ENCODE data around the gene AUNIP. TPM values are rescaled to one million over a fixed set of nuclear protein-coding genes. Genes with fewer than 3 reads are reported as not detected.

AUNIP gene
- total and polyA plus RNA-seq, 3 experiments from 2014 or later, result 7.3 to 7.4 TPM; not detected in 1

DNA sequence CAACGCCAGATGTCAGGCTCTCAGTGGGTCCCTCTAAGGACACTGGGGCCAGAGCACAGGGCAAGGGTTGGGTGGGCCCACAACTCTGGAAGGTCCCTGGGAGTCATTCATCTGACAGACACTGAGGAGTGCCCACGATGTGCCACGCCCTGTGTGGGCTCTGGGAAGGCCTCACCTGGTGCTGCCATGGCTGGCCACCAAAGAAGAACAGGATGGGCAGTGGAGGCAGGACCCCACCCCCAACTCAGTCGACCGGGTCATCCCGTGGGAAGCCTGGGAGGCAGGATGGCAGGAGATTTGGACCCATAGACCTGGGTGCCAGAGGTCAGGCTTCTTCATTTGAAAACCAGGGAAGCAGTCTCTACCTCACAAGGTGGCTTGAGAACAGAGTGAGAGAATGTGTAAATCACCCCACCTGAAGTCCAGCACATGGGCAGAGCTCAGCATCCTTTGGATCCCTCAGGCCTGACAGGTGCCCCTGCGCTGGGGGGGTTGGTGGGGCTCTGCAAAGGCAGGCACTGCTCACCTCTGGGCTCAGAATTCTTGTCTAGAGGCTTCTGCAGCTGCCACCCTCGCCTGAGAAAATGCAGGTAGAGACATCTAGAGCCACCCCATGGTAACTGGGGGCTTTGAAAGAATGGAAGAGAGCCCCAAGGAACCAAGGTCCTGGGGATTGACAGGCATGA, 60.4 kb downstream of the AUNIP start:
- Mint-ChIP-seq H3K4me1 (peaks cover 44 to 68% (median 55%) of the 10 kb centered on the region in 3 donors), H3K9me3 (no peaks in the 10 kb centered on the region), H3K4me3 (peak overlapping the region; percentile 67 to 89 (median 76)), H3K27ac (peak overlapping the region in 6 of 8 donors; percentile 49 to 95 (median 73)), H3K27me3 (peaks cover 0 to 3% of the 10 kb centered on the region in 2 donors), H3K36me3 (no peaks in the 10 kb centered on the region)
- no peaks in the 10 kb centered on the region for H3K27me3 ChIP-seq (ENCODE audit: insufficient read depth, low read length, poor library complexity, severe bottlenecking)
- DNase-seq, result no peak
- no peaks in the 10 kb centered on the region for H3K9me3 ChIP-seq (ENCODE audit: low read length)
- H3K27ac ChIP-seq (ENCODE audit: low read depth, low read length), result no peak overlapping the region
- POLR2A ChIA-PET, result interaction anchor here (0.6 to 1.3 kb wide), 4 partner anchors 24 to 191 kb away, joined by 3 to 5 read pairs (median 4); no protein-coding TSS in a partner anchor
- H3K4me3 ChIP-seq (ENCODE audit: low read length), result no peak overlapping the region
- peaks cover 69% of the 10 kb centered on the region for H3K4me1 ChIP-seq (ENCODE audit: insufficient read depth, low read length)
- CTCF ChIA-PET, result interaction anchor here (0.9 to 2.8 kb wide), 10 partner anchors 10 to 249 kb away, joined by 3 to 18 read pairs (median 4); no protein-coding TSS in a partner anchor
- no peaks in the 10 kb centered on the region for H3K36me3 ChIP-seq (ENCODE audit: insufficient read depth, low read length)

DNA sequence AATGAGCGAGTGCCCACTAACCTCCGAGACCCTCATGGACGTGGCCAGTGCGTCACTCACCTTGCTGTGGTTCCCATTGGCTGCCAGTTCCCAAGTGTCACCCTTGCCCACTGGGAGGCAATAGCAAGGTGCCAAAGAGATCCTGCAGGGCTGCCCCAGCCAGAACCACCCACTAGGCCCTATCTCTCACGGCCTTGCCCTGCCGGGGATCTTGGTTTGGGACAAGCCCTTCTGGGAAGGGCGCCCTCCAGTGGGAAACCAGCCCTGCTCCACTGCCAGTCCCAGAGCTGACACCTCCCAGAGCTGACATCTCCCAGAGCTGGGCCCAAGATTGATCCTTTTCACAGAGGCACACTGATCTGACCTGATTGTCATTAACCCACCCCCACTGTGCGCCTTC, 61.3 kb downstream of the AUNIP start:
- Histone ChIP-seq H3K36me3 (ENCODE audit: insufficient read depth, low read length) (no peaks in the 10 kb centered on the region), H3K4me3 (ENCODE audit: low read length) (no peak overlapping the region), H3K4me1 (ENCODE audit: insufficient read depth, low read length) (peaks cover 65% of the 10 kb centered on the region), H3K27me3 (ENCODE audit: insufficient read depth, low read length, poor library complexity, severe bottlenecking) (no peaks in the 10 kb centered on the region), H3K9me3 (ENCODE audit: low read length) (no peaks in the 10 kb centered on the region), H3K27ac (ENCODE audit: low read depth, low read length) (no peak overlapping the region)
- peaks cover 42 to 64% (median 51%) of the 10 kb centered on the region in 3 donors for H3K4me1 Mint-ChIP-seq
- peaks cover 0 to 3% of the 10 kb centered on the region in 2 donors for H3K27me3 Mint-ChIP-seq
- peak overlapping the region in 5 of 8 donors; percentile 28 to 95 (median 73) for H3K27ac Mint-ChIP-seq
- ChIA-PET POLR2A (interaction anchor here (1.3 kb wide), 1 partner anchor 179 kb away, joined by 5 read pairs; no protein-coding TSS in a partner anchor), CTCF (interaction anchor here (0.8 to 2.8 kb wide), 13 partner anchors 11 to 277 kb away, joined by 3 to 18 read pairs (median 4); no protein-coding TSS in a partner anchor)
- H3K36me3 Mint-ChIP-seq, result no peaks in the 10 kb centered on the region
- H3K4me3 Mint-ChIP-seq, result peak overlapping the region in 4 of 7 donors; percentile 34 to 67 (median 44)
- H3K9me3 Mint-ChIP-seq, result no peaks in the 10 kb centered on the region
- no peak for DNase-seq

DNA sequence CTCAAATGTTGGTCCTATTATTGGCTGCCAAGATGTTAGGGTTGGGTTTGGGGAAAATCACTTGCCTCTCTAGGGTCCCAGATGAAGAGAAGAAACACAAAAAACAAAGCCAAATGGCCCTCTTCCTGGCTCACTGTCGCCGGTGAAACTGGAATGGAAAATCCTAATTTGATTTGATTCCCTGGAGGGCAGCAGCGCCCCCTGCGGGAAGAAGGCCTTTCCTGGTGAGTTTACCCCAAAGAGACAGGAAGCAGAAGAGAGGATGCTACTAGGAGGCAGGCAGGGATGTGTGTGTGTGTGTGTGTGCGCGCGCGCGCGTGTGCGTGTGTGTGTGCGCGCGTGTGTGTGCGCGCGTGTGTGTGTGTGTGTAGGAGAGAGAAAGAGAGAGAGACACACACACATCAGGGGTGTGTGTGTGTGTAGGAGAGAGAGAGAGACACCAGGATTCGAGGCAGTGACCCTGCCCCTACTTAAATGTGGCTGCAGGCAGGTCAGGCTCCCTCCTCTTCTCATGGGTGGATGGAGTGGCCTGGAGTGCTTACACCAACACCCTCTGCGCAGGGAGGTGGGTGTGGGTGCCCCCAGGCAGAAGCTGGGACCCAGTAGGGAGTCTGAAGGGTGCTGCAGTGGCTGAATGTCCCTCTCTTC, 62.3 kb downstream of the AUNIP start:
- Mint-ChIP-seq H3K9me3 (no peaks in the 10 kb centered on the region), H3K36me3 (peaks cover 0 to 2% (median 0%) of the 10 kb centered on the region in 3 donors), H3K27ac (peak overlapping the region; percentile 73 to 95 (median 90)), H3K4me1 (peaks cover 35 to 57% (median 41%) of the 10 kb centered on the region in 3 donors), H3K27me3 (peaks cover 0 to 3% of the 10 kb centered on the region in 2 donors), H3K4me3 (peak overlapping the region; percentile 59 to 81 (median 71))
- no peaks in the 10 kb centered on the region for H3K27me3 ChIP-seq (ENCODE audit: insufficient read depth, low read length, poor library complexity, severe bottlenecking)
- peak overlapping the region; percentile 42 for H3K4me3 ChIP-seq (ENCODE audit: low read length)
- ChIA-PET POLR2A (no interaction called here), CTCF (interaction anchor here (0.9 to 2.8 kb wide), 16 partner anchors 11 to 292 kb away, joined by 3 to 18 read pairs (median 4); no protein-coding TSS in a partner anchor)
- H3K36me3 ChIP-seq (ENCODE audit: insufficient read depth, low read length), result no peaks in the 10 kb centered on the region
- DNase-seq, result peak; percentile 71 to 87 (median 75)
- H3K9me3 ChIP-seq (ENCODE audit: low read length), result no peaks in the 10 kb centered on the region
- H3K27ac ChIP-seq (ENCODE audit: low read depth, low read length), result peak overlapping the region; percentile 3
- peaks cover 55% of the 10 kb centered on the region for H3K4me1 ChIP-seq (ENCODE audit: insufficient read depth, low read length)

DNA sequence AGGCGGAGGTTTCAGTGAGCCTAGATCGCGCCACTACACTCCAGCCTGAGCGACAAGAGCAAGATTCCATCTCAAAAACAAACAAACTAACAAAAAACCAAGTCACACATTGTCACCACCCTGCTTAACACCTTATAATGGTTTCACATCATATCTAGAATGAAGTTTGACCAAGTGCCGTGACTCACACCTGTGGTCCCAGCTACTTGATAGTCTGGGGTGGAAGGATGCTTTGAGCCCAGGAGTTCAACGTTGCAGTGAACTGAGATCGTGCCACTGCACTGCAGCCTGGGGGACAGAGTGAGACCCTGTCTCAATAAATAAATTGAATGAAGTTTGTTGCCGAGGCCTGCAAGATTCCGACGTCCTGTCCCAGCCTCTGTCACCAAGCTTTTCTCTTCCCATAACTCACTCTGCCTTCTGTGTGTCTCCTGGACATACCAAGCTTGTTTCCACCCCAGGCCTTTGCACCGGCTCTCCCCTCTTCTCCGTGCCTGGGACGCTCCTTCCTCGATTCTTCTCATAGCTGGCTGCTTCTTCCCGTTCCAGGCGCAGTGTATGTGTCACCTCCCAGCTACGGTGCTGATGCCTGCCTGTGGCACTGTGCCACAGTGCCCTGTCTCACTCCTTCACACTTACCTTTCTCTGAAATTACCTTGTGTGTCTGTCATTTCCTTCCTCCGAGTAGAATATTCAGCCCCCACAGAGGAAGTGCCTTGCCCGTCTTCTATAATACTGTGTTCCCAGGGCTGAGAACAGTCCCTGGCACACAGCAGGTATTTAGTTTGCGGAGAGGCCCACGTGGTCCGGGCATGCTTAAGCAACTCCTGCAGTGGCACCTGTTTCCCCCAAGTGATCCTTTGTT, 63.1 kb downstream of the AUNIP start:
- H3K4me1 Mint-ChIP-seq, result peaks cover 35 to 53% (median 41%) of the 10 kb centered on the region in 3 donors
- peak overlapping the region; percentile 73 to 95 (median 90) for H3K27ac Mint-ChIP-seq
- peaks cover 0 to 2% (median 0%) of the 10 kb centered on the region in 3 donors for H3K36me3 Mint-ChIP-seq
- CTCF ChIA-PET, result interaction anchor here (0.7 to 2.8 kb wide), 21 partner anchors 9 to 291 kb away, joined by 3 to 8 read pairs (median 3); partner anchors contain the start of gene MTFR1L
- H3K9me3 Mint-ChIP-seq, result no peaks in the 10 kb centered on the region
- POLR2A ChIA-PET, result interaction anchor here (0.6 to 1.2 kb wide), 2 partner anchors 21 to 197 kb away, joined by 3 to 4 read pairs; no protein-coding TSS in a partner anchor
- Histone ChIP-seq H3K27ac (ENCODE audit: low read depth, low read length) (peak overlapping the region; percentile 3), H3K27me3 (ENCODE audit: insufficient read depth, low read length, poor library complexity, severe bottlenecking) (no peaks in the 10 kb centered on the region), H3K4me3 (ENCODE audit: low read length) (peak overlapping the region; percentile 42), H3K4me1 (ENCODE audit: insufficient read depth, low read length) (peaks cover 49% of the 10 kb centered on the region), H3K9me3 (ENCODE audit: low read length) (no peaks in the 10 kb centered on the region), H3K36me3 (ENCODE audit: insufficient read depth, low read length) (no peaks in the 10 kb centered on the region)
- peaks cover 0 to 3% of the 10 kb centered on the region in 2 donors for H3K27me3 Mint-ChIP-seq
- H3K4me3 Mint-ChIP-seq, result peak overlapping the region; percentile 59 to 81 (median 71)
- peak in 4 of 5 donors; percentile 14 to 60 (median 39) for DNase-seq

DNA sequence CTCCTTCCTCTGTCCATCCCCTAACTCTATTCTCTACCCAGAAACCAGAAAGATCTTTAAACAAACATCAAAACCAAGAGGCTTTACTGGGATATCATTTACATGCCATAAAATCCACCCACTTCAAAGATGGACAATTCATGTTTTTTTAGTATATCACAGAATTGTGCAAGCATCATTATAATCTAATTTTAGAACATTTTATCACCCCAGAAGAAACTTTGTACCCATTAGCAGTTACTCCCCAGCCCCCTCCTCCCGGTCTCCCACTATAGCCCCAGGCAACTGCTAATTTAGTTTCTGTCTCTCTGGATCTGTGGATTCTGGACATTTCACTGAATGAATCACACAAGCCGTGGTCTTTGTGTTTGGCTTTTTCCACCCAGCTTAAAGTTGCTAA, 64.0 kb downstream of the AUNIP start:
- Histone ChIP-seq H3K4me1 (ENCODE audit: insufficient read depth, low read length) (peaks cover 42% of the 10 kb centered on the region), H3K4me3 (ENCODE audit: low read length) (no peak overlapping the region), H3K27me3 (ENCODE audit: insufficient read depth, low read length, poor library complexity, severe bottlenecking) (no peaks in the 10 kb centered on the region), H3K9me3 (ENCODE audit: low read length) (no peaks in the 10 kb centered on the region), H3K27ac (ENCODE audit: low read depth, low read length) (no peak overlapping the region), H3K36me3 (ENCODE audit: insufficient read depth, low read length) (no peaks in the 10 kb centered on the region)
- Mint-ChIP-seq H3K9me3 (no peaks in the 10 kb centered on the region), H3K4me1 (peaks cover 29 to 45% (median 33%) of the 10 kb centered on the region in 3 donors), H3K27me3 (peaks cover 0 to 3% of the 10 kb centered on the region in 2 donors), H3K36me3 (peaks cover 0 to 4% (median 2%) of the 10 kb centered on the region in 3 donors), H3K4me3 (no peak overlapping the region), H3K27ac (peak overlapping the region in 6 of 8 donors; percentile 1 to 94 (median 21))
- POLR2A ChIA-PET, result interaction anchor here (1.2 kb wide), 1 partner anchor 20 kb away, joined by 4 read pairs; no protein-coding TSS in a partner anchor
- DNase-seq, result no peak
- CTCF ChIA-PET, result interaction anchor here (1.0 to 2.8 kb wide), 7 partner anchors 12 to 274 kb away, joined by 3 to 8 read pairs (median 4); partner anchors contain the start of gene MTFR1L

DNA sequence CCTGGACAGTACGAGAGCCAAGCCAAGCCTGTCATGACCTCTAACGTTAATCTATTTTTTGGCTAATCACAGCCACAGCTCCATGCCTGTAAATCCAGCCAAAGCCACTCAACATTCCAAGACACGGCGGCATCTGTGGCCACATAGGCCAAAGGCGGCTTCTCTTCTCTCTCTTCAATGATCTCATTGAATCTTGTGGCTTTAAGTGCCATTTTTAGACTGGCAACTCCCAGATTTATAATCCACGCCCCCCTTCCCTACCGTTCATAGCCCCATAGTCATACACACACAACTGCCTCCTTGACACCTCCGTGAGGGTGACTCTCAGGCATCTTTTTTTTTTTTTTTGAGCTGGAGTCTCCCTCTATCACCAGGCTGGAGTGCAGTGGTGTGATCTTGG, 64.9 kb downstream of the AUNIP start:
- no peaks in the 10 kb centered on the region for H3K27me3 ChIP-seq (ENCODE audit: insufficient read depth, low read length, poor library complexity, severe bottlenecking)
- H3K36me3 ChIP-seq (ENCODE audit: insufficient read depth, low read length), result no peaks in the 10 kb centered on the region
- no peak overlapping the region for H3K4me3 Mint-ChIP-seq
- peaks cover 29 to 41% (median 33%) of the 10 kb centered on the region in 3 donors for H3K4me1 Mint-ChIP-seq
- H3K4me1 ChIP-seq (ENCODE audit: insufficient read depth, low read length), result peaks cover 38% of the 10 kb centered on the region
- POLR2A ChIA-PET, result no interaction called here
- no peak overlapping the region for H3K27ac ChIP-seq (ENCODE audit: low read depth, low read length)
- peaks cover 0 to 3% of the 10 kb centered on the region in 2 donors for H3K27me3 Mint-ChIP-seq
- CTCF ChIA-PET, result interaction anchor here (1.1 to 1.6 kb wide), 3 partner anchors 20 to 186 kb away, joined by 3 to 4 read pairs (median 3); no protein-coding TSS in a partner anchor
- peak overlapping the region in 3 of 8 donors; percentile 10 to 67 (median 17) for H3K27ac Mint-ChIP-seq
- no peaks in the 10 kb centered on the region for H3K9me3 Mint-ChIP-seq
- no peak for DNase-seq
- H3K36me3 Mint-ChIP-seq, result peaks cover 0 to 4% (median 2%) of the 10 kb centered on the region in 3 donors
- no peak overlapping the region for H3K4me3 ChIP-seq (ENCODE audit: low read length)
- no peaks in the 10 kb centered on the region for H3K9me3 ChIP-seq (ENCODE audit: low read length)

Data from CD8-positive, alpha-beta memory T cell (primary cell).